Cardiac atrium fibroblast (primary cell): Measurements from ENCODE around the gene NYAP2. TPM values are rescaled to one million over a fixed set of nuclear protein-coding genes. Genes with fewer than 3 reads are reported as not detected.

Experiments
- total RNA-seq: library from RNA; depleted of rRNA; stranded (reverse); fragments of >200 nt; gene quantifications from 2 replicates; pipeline ENCODE4 v1.2.3, GENCODE V29; 2015

NYAP2 gene
- total RNA-seq = not detected in 2 replicates

DNA sequence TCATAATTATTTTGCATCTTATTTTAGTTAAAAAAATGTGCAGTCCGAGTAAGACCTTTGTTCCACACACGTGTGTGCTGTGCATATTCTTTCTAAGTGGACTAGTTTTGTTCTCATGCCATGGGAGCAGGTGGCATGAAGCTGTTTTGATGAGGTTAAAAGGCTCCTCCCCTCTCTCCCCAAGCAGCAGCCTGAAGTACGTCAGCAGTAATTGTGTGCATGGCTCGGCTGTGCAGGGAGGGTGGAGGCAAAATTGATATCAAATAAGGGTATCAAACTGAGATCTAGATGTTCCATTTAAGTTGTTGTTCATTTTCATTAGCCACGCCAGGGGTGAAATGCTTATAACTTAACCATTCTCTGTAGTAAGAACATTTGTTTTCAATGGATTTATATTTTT, at the start of gene NYAP2:
NYAP2 (plus strand) TSS at position 207 of the 400 bp plus-strand sequence. CDS start 9,171 bp downstream, outside the sequence.

